ENCODE measurements around the gene PTPRG. TPM values are rescaled to one million over a fixed set of nuclear protein-coding genes. Genes with fewer than 3 reads are reported as not detected.

The PTPRG gene
- total and polyA plus RNA-seq, 4 donors = 3.6 to 35.6 (median 8.1) TPM

- H3K9ac ChIP-seq (ENCODE audit: low read depth in 1 of 2, low read length in 2 of 2) = no peak overlapping the region
- no peaks in the 10 kb centered on the region for H3K4me1 ChIP-seq (ENCODE audit: control insufficient read depth in 4 of 4, insufficient read depth in 4 of 4, low read length in 3 of 4)
- DNase-seq (ENCODE audit: low spot score) = no peak
- 71% methylated on average over 1 of the region's 1 CpG for WGBS
- no peaks in the 10 kb centered on the region for H3K9me3 ChIP-seq (ENCODE audit: control insufficient read depth in 4 of 4, low read length in 3 of 4)
- no peaks in the 10 kb centered on the region for H3K27me3 ChIP-seq (ENCODE audit: control insufficient read depth in 4 of 4, insufficient read depth in 4 of 4, low read length in 3 of 4)
- H3K27ac ChIP-seq (ENCODE audit: low read depth in 1 of 2, low read length in 2 of 2) = no peak overlapping the region
- TF ChIP-seq, protein P1, sequence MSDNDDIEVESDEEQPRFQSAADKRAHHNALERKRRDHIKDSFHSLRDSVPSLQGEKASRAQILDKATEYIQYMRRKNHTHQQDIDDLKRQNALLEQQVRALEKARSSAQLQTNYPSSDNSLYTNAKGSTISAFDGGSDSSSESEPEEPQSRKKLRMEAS (IDR thresholded peaks at IDR 0.05) = no peak
- H3K4me3 ChIP-seq (ENCODE audit: low read depth in 1 of 3, low read length in 3 of 3) = no peak overlapping the region
- H3K36me3 ChIP-seq (ENCODE audit: control insufficient read depth in 4 of 4, insufficient read depth in 3 of 4, low read depth in 1 of 4, low read length in 3 of 4) = no peaks in the 10 kb centered on the region
These were observed 548.2 kb downstream of the PTPRG start for GRCh38 chr3:62109534-62109933.

GRCh38 chr3:62110443-62111225, 549.3 kb downstream of the PTPRG start:
- no peaks in the 10 kb centered on the region for H3K4me1 ChIP-seq (ENCODE audit: control insufficient read depth in 4 of 4, insufficient read depth in 4 of 4, low read length in 3 of 4)
- H3K9ac ChIP-seq (ENCODE audit: low read depth in 1 of 2, low read length in 2 of 2) = no peak overlapping the region
- H3K9me3 ChIP-seq (ENCODE audit: control insufficient read depth in 4 of 4, low read length in 3 of 4) = no peaks in the 10 kb centered on the region
- no peaks in the 10 kb centered on the region for H3K36me3 ChIP-seq (ENCODE audit: control insufficient read depth in 4 of 4, insufficient read depth in 3 of 4, low read depth in 1 of 4, low read length in 3 of 4)
- DNase-seq (ENCODE audit: low spot score) = no peak
- no peak overlapping the region for H3K4me3 ChIP-seq (ENCODE audit: low read depth in 1 of 3, low read length in 3 of 3)
- 95% methylated on average over 5 of the region's 5 CpGs for WGBS
- H3K27me3 ChIP-seq (ENCODE audit: control insufficient read depth in 4 of 4, insufficient read depth in 4 of 4, low read length in 3 of 4) = no peaks in the 10 kb centered on the region
- no peak overlapping the region for H3K27ac ChIP-seq (ENCODE audit: low read depth in 1 of 2, low read length in 2 of 2)
- TF ChIP-seq YY1 (IDR thresholded peaks at IDR 0.05) = no peak
- TF ChIP-seq SP1 (IDR thresholded peaks at IDR 0.05) = no peak
- no peak for TF ChIP-seq HNF4A (conservative IDR thresholded peaks at IDR 0.05)
- TF ChIP-seq NR2F2 (IDR thresholded peaks at IDR 0.05) = no peak
- TF ChIP-seq, protein P2, sequence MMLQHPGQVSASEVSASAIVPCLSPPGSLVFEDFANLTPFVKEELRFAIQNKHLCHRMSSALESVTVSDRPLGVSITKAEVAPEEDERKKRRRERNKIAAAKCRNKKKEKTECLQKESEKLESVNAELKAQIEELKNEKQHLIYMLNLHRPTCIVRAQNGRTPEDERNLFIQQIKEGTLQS (IDR thresholded peaks at IDR 0.05) = no peak
- TF ChIP-seq, protein P3, sequence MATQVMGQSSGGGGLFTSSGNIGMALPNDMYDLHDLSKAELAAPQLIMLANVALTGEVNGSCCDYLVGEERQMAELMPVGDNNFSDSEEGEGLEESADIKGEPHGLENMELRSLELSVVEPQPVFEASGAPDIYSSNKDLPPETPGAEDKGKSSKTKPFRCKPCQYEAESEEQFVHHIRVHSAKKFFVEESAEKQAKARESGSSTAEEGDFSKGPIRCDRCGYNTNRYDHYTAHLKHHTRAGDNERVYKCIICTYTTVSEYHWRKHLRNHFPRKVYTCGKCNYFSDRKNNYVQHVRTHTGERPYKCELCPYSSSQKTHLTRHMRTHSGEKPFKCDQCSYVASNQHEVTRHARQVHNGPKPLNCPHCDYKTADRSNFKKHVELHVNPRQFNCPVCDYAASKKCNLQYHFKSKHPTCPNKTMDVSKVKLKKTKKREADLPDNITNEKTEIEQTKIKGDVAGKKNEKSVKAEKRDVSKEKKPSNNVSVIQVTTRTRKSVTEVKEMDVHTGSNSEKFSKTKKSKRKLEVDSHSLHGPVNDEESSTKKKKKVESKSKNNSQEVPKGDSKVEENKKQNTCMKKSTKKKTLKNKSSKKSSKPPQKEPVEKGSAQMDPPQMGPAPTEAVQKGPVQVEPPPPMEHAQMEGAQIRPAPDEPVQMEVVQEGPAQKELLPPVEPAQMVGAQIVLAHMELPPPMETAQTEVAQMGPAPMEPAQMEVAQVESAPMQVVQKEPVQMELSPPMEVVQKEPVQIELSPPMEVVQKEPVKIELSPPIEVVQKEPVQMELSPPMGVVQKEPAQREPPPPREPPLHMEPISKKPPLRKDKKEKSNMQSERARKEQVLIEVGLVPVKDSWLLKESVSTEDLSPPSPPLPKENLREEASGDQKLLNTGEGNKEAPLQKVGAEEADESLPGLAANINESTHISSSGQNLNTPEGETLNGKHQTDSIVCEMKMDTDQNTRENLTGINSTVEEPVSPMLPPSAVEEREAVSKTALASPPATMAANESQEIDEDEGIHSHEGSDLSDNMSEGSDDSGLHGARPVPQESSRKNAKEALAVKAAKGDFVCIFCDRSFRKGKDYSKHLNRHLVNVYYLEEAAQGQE (IDR thresholded peaks at IDR 0.05) = no peak
- no peak for TF ChIP-seq JUND (IDR thresholded peaks at IDR 0.05)

DNA sequence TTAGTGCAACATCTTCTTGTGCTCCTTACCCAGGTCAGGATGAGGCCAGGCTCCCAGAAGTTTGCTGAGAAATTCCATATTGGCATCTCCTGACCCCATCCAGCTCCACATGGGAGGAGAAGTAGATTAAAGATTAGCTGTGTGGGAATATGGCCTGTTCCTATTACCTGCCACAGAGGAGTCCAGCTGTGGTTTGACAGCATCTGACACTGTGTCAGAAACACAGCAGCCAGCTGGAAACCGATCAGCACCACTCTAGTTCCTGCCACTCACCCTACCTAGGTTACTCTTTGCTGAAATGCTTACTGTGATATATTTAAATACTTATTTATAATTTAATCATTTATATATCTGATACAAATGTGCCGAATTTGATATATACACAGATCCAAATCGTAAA, 551.7 kb downstream of the PTPRG start:
- H3K9me3 ChIP-seq (ENCODE audit: control insufficient read depth in 4 of 4, low read length in 3 of 4) = no peaks in the 10 kb centered on the region
- no peak overlapping the region for H3K27ac ChIP-seq (ENCODE audit: low read depth in 1 of 2, low read length in 2 of 2)
- peaks cover 0 to 3% (median under 1%) of the 10 kb centered on the region in 4 donors for H3K4me1 ChIP-seq (ENCODE audit: control insufficient read depth in 4 of 4, insufficient read depth in 4 of 4, low read length in 3 of 4)
- H3K36me3 ChIP-seq (ENCODE audit: control insufficient read depth in 4 of 4, insufficient read depth in 3 of 4, low read depth in 1 of 4, low read length in 3 of 4) = no peaks in the 10 kb centered on the region
- H3K27me3 ChIP-seq (ENCODE audit: control insufficient read depth in 4 of 4, insufficient read depth in 4 of 4, low read length in 3 of 4) = no peaks in the 10 kb centered on the region
- no peak overlapping the region for H3K4me3 ChIP-seq (ENCODE audit: low read depth in 1 of 3, low read length in 3 of 3)
- no peak overlapping the region for H3K9ac ChIP-seq (ENCODE audit: low read depth in 1 of 2, low read length in 2 of 2)
- no peak for DNase-seq (ENCODE audit: low spot score)
- 94% methylated on average over 3 of the region's 3 CpGs for WGBS
- no peak for TF ChIP-seq TAF1 (conservative IDR thresholded peaks at IDR 0.05)
- TF ChIP-seq, protein P4, sequence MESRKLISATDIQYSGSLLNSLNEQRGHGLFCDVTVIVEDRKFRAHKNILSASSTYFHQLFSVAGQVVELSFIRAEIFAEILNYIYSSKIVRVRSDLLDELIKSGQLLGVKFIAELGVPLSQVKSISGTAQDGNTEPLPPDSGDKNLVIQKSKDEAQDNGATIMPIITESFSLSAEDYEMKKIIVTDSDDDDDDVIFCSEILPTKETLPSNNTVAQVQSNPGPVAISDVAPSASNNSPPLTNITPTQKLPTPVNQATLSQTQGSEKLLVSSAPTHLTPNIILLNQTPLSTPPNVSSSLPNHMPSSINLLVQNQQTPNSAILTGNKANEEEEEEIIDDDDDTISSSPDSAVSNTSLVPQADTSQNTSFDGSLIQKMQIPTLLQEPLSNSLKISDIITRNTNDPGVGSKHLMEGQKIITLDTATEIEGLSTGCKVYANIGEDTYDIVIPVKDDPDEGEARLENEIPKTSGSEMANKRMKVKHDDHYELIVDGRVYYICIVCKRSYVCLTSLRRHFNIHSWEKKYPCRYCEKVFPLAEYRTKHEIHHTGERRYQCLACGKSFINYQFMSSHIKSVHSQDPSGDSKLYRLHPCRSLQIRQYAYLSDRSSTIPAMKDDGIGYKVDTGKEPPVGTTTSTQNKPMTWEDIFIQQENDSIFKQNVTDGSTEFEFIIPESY (IDR thresholded peaks at IDR 0.05) = no peak
- TF ChIP-seq, protein P2 (IDR thresholded peaks at IDR 0.05) = no peak
- TF ChIP-seq HNF4G (IDR thresholded peaks at IDR 0.05) = no peak
- no peak for TF ChIP-seq FOXA1 (IDR thresholded peaks at IDR 0.05)
- no peak for TF ChIP-seq NR2F2 (IDR thresholded peaks at IDR 0.05)
- TF ChIP-seq EGR1 (IDR thresholded peaks at IDR 0.05; ENCODE audit: low read depth in 2 of 2) = no peak
- no peak for TF ChIP-seq YY1 (IDR thresholded peaks at IDR 0.05)
- TF ChIP-seq, protein P5, sequence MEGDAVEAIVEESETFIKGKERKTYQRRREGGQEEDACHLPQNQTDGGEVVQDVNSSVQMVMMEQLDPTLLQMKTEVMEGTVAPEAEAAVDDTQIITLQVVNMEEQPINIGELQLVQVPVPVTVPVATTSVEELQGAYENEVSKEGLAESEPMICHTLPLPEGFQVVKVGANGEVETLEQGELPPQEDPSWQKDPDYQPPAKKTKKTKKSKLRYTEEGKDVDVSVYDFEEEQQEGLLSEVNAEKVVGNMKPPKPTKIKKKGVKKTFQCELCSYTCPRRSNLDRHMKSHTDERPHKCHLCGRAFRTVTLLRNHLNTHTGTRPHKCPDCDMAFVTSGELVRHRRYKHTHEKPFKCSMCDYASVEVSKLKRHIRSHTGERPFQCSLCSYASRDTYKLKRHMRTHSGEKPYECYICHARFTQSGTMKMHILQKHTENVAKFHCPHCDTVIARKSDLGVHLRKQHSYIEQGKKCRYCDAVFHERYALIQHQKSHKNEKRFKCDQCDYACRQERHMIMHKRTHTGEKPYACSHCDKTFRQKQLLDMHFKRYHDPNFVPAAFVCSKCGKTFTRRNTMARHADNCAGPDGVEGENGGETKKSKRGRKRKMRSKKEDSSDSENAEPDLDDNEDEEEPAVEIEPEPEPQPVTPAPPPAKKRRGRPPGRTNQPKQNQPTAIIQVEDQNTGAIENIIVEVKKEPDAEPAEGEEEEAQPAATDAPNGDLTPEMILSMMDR (IDR thresholded peaks at IDR 0.05; ENCODE audit: low read depth, low read length, missing input control) = no peak
- no peak for TF ChIP-seq RAD21 (IDR thresholded peaks at IDR 0.05)
- no peak for TF ChIP-seq GABPA (IDR thresholded peaks at IDR 0.05 in 1 of 2, conservative IDR thresholded peaks at IDR 0.05 in 1 of 2)
- TF ChIP-seq JUND (IDR thresholded peaks at IDR 0.05) = no peak
- TF ChIP-seq HNF4A (conservative IDR thresholded peaks at IDR 0.05) = no peak

Data from liver (tissue), 9 donors.